DMS53 treated with DMSO at 0.1 percent for 48 hours (cell line): ENCODE data around the gene SHH.

Source experiments
- DNase-seq: peaks from one replicate; lab custom pipeline; 2025; ENCODE audit not compliant: unreplicated experiment; lab: John Stamatoyannopoulos, UW

The SHH gene

GRCh38 chr7:155807065-155807671, 5.1 kb downstream of the SHH start:
- no peak for DNase-seq

- DNase-seq: no peak
Measured at GRCh38 chr7:155806096-155806871, 6.0 kb downstream of the SHH start.

GRCh38 chr7:155805826-155806095, 6.5 kb downstream of the SHH start:
- DNase-seq: no peak

- no peak for DNase-seq
Measured at GRCh38 chr7:155804897-155805825, 7.1 kb downstream of the SHH start.

GRCh38 chr7:155804431-155804831, 7.8 kb downstream of the SHH start:
- no peak for DNase-seq

- DNase-seq: no peak
Measured at GRCh38 chr7:155803418-155804376, 8.6 kb downstream of the SHH start.

GRCh38 chr7:155802906-155803417, 9.3 kb downstream of the SHH start:
- DNase-seq: no peak

GRCh38 chr7:155802291-155802690, 10.0 kb downstream of the SHH start:
- no peak for DNase-seq

- DNase-seq: no peak
Measured at GRCh38 chr7:155800741-155801267, 11.5 kb downstream of the SHH start.

- no peak for DNase-seq
Measured at GRCh38 chr7:155800301-155800700, 12.0 kb downstream of the SHH start.

GRCh38 chr7:155799514-155799913, 12.7 kb downstream of the SHH start:
- DNase-seq: no peak

- no peak for DNase-seq
Measured at GRCh38 chr7:155798673-155799439, 13.4 kb downstream of the SHH start.

GRCh38 chr7:155797262-155798250, 14.7 kb downstream of the SHH start:
- DNase-seq: no peak

GRCh38 chr7:155796381-155797261, 15.6 kb downstream of the SHH start:
- DNase-seq: peak; percentile 65

- no peak for DNase-seq
Measured at GRCh38 chr7:155795951-155796350, 16.3 kb downstream of the SHH start.

- no peak for DNase-seq
Measured at GRCh38 chr7:155795401-155795800, 16.9 kb downstream of the SHH start.

GRCh38 chr7:155794196-155794595, 18.1 kb downstream of the SHH start:
- no peak for DNase-seq
